GM12891 (cell line): ENCODE data around the gene NMUR1.

Source experiments
- PAX5 ChIP-seq: IDR thresholded peaks from 2 replicates; pipeline ENCODE4 v1.6.1; 2011; ENCODE audit warnings: low read length, moderate library complexity, mild to moderate bottlenecking; ENCODE audit not compliant: insufficient read depth, severe bottlenecking
- POLR2A ChIP-seq: IDR thresholded peaks from 2 replicates; pipeline ENCODE4 v1.6.1; 2011; ENCODE audit warnings: low read depth, low read length, control low read depth
- POLR2AphosphoS5 ChIP-seq: IDR thresholded peaks from 2 replicates; pipeline ENCODE4 v1.6.1; 2011; ENCODE audit warnings: low read depth, low read length, control low read depth
- SPI1 ChIP-seq: IDR thresholded peaks from 2 replicates; pipeline ENCODE4 v1.6.1; 2011; ENCODE audit warnings: low read depth, low read length, control low read depth
- TAF1 ChIP-seq: IDR thresholded peaks from 2 replicates; pipeline ENCODE4 v1.6.1; 2011; ENCODE audit warnings: low read depth, low read length, control low read depth

GRCh38 chr2:231483398-231484329 is 46.6 kb downstream of the NMUR1 start:
- TF ChIP-seq POLR2A: no peak
- no peak for TF ChIP-seq POLR2AphosphoS5
- no peak for TF ChIP-seq TAF1
- TF ChIP-seq PAX5: no peak
- no peak for TF ChIP-seq SPI1
